Stimulated activated CD4-positive, alpha-beta T cell treated with anti-CD3 and anti-CD28 coated beads, Interleukin-15, amount 100 ng/mL, for 24 hours (primary cell): ENCODE measurements around the gene ZNF549.

ENCODE experiments used
- DNase-seq: peaks from one replicate; pipeline ENCODE4 v3.0.0-alpha.2; 2020

ZNF549 gene

DNA sequence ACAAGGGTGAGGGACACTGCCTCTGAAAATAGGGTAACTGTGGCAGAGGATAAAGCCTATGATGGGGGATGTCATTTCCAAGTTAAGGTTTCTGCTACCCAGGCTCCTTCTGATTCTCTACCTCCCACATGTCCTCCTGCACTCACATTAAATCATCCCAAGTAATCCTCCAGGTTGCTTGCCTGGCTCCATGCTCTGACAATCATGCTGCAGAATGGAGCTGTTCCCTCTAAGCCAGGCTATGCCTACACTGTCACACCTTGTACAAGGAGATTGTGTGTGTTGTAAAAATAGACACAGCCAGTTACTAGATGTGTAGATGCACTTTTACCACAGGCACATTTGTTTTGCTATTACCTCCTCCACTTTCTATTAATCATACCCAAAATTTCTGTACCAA is 43.6 kb downstream of the ZNF549 start:
- DNase-seq = no peak

DNA sequence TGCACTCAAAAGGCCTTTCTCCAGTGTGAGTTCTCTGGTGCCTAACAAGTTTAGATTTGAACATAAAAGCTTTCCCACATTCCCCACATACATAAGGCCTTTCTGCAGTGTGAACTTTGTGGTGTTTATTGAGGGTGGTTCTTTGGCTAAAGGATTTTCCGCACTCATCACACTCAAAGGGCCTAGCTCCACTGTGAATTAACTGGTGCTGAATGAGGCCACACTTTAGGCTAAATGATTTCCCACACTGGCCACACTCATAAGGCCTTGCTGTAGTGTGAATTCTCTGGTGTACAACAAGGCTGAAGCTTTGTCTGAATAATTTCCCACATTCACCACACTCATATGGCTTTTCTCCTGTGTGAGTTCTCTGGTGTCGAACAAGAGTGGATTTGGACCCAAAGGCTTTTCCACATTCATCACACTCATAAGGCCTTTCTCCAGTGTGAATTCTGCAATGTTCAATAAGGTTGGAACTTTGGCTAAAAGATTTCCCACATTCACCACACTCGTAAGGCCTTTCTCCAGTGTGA is 45.3 kb downstream of the ZNF549 start:
- no peak for DNase-seq

DNA sequence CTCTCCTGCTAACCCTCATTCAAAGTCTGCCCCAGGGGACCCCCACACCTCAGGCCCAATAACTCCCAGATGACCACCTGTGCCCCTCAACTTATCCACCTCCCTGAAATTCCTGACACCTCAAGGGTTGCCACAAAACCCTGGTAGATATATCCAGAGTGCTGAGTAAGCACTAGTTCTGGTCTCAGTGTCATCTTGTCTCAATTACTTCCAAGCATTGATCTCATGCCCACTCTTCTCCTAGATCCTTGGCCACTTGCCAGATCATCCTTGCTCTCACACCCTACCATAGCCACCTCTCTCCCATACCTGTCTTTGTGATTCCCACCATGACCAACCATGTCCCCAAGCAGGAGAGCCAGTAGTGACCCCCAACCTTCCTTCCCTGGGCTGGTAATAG is 49.5 kb downstream of the ZNF549 start:
- DNase-seq = no peak

DNA sequence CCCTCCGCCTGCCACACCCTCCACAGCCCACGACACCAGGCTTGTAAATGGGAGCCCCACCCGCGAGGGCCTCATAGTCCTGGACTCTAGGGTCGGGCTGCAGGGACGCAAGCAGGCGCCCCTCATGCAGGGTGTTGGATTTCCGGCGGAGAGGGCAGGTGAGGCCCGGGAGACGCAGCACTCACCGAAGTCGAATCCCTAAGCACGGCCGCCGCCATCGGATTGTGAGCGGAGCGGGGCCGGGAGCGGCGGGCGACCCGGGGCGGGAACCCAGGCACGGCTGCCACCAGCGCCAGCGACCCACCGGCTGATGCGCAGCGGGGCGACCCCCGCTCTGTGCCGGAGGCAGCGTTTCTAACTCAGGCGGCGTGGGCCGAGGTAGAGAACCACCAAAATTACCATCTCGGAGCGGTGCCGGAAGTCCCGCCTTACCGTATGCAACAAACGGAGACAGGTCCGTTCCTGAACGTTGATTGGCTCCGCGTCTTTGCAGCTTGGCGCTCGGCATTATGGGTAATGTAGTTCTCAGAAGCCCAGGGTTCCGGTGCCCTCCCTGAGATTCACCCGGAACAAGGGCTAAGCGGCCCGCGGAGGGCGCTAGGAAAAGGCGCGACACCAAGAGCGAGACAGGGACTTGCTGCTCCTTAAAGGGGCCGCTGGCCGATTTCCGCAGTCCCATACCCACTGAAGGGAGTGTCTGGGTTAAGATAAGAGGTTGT is 51.5 kb downstream of the ZNF549 start, which contains the start of gene ZNF416:
ZNF416 (minus strand) TSS at position 425 of the 719 bp plus-strand sequence; CDS start at position 218, 207 bp downstream.
- peak; percentile 94 for DNase-seq

DNA sequence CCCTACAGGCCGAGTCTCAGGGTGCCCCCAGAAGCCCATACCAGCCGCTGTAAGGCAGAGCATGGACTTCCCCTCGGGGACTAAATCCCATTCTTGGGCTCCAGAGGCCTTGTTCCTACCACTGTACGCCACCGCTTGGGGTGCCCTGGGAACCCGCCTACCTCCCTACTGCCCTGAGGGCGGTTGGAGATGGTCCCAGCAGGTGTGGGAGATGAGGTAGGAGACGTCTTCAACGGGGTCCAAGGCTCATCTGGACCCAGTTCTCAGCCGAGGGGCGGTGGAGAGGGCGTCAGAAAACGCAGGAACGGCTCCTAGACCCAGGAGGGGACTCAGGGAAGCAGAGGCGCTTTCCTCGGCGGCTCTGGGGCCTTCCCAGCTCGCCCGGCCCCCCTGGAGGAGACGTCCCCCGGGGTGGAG is 56.0 kb downstream of the ZNF549 start:
- no peak for DNase-seq

DNA sequence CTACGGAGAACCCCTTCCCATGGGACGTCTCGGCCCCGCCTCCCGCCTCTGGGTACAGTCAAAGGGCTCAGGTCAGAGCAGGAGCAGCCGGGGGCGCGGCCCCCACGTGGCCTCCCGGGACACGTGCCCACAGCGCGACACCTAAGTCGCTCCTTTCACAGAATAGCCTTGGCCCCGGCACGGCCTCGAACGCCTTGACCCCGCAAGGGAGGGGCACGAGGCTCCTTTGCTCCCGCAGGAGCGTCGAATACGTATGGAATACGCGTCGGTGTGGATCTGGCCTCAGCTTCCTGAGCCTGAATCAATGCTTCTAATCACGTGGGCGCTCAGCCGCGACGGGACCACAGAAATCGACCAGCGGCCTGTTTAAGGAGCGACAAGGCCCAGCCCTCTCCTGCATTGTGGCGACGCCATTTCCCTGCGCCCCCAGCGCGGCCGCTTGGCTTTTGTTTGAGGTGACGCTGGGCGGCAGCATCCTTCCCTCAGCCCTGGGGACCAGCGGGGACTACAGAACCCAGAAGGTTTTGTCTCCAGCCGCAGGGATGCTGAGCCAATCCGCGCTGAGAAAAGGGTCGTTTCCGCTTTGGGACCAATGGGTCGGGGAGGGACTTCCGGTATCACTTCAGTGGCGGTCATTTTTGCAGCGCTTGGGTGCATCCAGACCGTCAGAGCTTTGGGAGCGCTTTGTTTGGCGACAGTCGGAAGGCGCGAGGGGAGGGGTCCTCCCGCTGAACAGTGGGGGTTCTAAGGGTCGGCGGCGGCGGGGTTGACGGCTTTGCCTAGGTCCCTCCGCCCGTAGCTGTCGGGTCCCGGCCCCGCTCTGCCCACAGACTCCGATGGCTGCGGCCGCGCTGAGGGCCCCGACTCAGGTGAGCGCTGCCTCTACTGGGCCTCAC is 56.6 kb downstream of the ZNF549 start, which contains the start of gene ZIK1:
ZIK1 (plus strand) TSS at position 625 of the 896 bp plus-strand sequence; CDS start at position 837, 212 bp downstream.
- peak; percentile 86 for DNase-seq

DNA sequence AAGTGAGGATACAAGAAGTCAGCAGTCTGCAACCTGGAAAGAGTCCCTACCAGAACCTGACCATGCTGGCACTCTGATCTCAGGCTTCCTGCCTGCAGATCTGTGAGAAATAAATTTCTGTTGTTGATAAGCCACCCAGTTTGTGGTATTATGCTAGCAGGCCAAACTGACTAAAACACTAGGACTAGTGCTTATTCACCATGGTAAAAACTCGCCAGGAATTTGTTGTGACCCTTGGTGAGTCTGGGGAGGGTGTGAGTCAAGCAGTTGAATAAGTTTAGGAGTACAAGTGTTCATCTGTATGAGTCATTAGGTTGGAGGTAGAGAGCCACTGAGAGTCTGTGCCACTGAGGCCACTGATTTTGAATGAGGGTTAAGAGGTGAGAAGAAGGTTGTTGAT is 60.4 kb downstream of the ZNF549 start:
- DNase-seq = no peak

DNA sequence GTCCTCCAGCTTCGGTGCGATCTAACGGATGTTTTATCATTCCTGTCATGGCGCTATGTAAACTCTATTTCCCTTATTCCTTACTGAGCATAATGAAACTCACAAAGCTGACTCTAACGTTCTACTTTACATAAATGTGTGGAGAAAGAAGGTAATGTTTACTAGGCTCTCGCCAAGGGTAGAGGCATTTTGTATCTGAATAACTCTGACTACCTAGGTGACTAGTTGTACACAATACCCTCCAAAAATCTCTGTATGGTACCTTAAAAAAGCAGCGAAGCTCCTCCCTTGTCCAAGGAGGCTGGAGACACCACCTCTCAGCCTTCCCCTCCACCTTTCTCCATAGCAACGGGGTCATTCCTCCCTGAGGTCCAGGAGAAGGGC is 72.2 kb downstream of the ZNF549 start:
- no peak for DNase-seq

DNA sequence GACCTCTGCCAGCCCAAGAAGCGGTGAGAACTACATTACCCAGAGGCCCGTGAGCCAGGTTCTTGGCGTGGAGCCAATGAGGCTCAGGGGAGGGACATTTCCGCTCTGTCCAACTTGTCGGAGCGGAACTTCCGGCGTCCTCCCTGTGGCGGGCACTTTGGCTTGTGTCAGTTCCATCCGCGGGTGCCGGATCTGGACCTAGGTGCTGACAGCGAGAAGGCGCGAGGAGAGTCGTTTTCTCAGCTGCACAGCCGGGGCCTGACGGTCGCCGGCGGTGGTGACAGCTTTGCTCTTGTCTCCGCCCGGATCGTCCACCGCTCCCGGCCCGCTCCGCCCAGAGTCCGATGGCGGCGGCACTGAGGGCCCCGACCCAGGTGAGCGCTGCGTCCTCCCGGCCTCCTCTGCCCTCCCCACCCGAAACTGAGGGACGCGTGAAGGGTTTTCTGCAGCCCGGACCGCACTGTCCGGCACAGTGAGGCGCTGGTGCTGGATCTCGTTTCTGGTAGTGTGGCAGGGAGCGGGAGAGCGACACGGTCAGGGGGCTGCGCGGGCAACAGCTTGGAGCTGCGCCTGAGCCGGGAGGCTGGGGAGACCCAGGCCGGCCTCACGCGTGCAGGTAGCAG is 72.7 kb downstream of the ZNF549 start, which contains the start of gene ZNF530:
ZNF530 (plus strand) TSS at position 125 of the 623 bp plus-strand sequence. CDS start 4,461 bp downstream, outside the sequence.
- peak; percentile 93 for DNase-seq

DNA sequence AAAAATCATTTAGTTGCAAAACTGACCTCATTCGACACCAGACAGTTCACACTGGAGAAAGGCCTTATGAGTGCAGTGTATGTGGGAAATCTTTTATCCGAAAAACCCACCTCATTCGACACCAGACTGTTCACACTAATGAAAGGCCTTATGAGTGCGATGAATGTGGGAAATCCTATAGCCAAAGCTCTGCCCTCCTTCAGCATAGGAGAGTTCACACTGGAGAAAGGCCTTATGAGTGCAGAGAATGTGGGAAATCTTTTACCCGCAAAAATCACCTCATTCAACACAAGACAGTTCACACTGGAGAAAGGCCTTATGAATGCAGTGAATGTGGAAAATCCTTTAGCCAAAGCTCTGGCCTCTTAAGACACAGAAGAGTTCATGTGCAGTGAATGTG is 79.8 kb downstream of the ZNF549 start:
- no peak for DNase-seq
